ENCODE data around the gene ARHGEF7.

The ARHGEF7 gene

GRCh38 chr13:111159362-111160320, 44.5 kb downstream of the ARHGEF7 start:
- no peak for TF ChIP-seq CTCF (IDR thresholded peaks at IDR 0.05; ENCODE audit: low read depth, low read length)
- DNase-seq, result no peak
- Histone ChIP-seq H3K36me3 (no peaks in the 10 kb centered on the region), H3K4me3 (ENCODE audit: low read depth, low read length) (no peak overlapping the region), H3K27me3 (no peaks in the 10 kb centered on the region), H3K9me3 (no peaks in the 10 kb centered on the region), H3K4me1 (no peaks in the 10 kb centered on the region)

- no peak for DNase-seq
- no peaks in the 10 kb centered on the region for H3K27me3 ChIP-seq
- TF ChIP-seq CTCF (IDR thresholded peaks at IDR 0.05; ENCODE audit: low read depth, low read length), result no peak
- H3K9me3 ChIP-seq, result no peaks in the 10 kb centered on the region
- H3K36me3 ChIP-seq, result no peaks in the 10 kb centered on the region
- H3K4me1 ChIP-seq, result peaks cover 4% of the 10 kb centered on the region; the same call in 1 of the 2 replicates
- H3K4me3 ChIP-seq (ENCODE audit: low read depth, low read length), result no peak overlapping the region
Measured at GRCh38 chr13:111160648-111161047, 45.5 kb downstream of the ARHGEF7 start.

GRCh38 chr13:111161601-111162600, 46.8 kb downstream of the ARHGEF7 start:
- no peak for TF ChIP-seq CTCF (IDR thresholded peaks at IDR 0.05; ENCODE audit: low read depth, low read length)
- no peaks in the 10 kb centered on the region for H3K9me3 ChIP-seq
- H3K27me3 ChIP-seq, result no peaks in the 10 kb centered on the region
- H3K4me1 ChIP-seq, result peaks cover 5% of the 10 kb centered on the region; the same call in 1 of the 2 replicates
- no peaks in the 10 kb centered on the region for H3K36me3 ChIP-seq
- H3K4me3 ChIP-seq (ENCODE audit: low read depth, low read length), result no peak overlapping the region
- DNase-seq, result no peak

GRCh38 chr13:111165241-111166010, 50.3 kb downstream of the ARHGEF7 start:
- TF ChIP-seq CTCF (IDR thresholded peaks at IDR 0.05; ENCODE audit: low read depth, low read length), result no peak
- Histone ChIP-seq H3K27me3 (no peaks in the 10 kb centered on the region), H3K4me1 (peaks cover 5% of the 10 kb centered on the region; the same call in 1 of the 2 replicates), H3K4me3 (ENCODE audit: low read depth, low read length) (no peak overlapping the region), H3K36me3 (peaks cover 2% of the 10 kb centered on the region; the same call in 1 of the 2 replicates), H3K9me3 (no peaks in the 10 kb centered on the region)
- no peak for DNase-seq

GRCh38 chr13:111166882-111167675, 52.0 kb downstream of the ARHGEF7 start:
- H3K4me3 ChIP-seq (ENCODE audit: low read depth, low read length), result no peak overlapping the region
- no peak for DNase-seq
- H3K36me3 ChIP-seq, result peaks cover 2% of the 10 kb centered on the region; the same call in 1 of the 2 replicates
- no peaks in the 10 kb centered on the region for H3K9me3 ChIP-seq
- no peaks in the 10 kb centered on the region for H3K27me3 ChIP-seq
- H3K4me1 ChIP-seq, result peaks cover 5% of the 10 kb centered on the region; the same call in 1 of the 2 replicates
- no peak for TF ChIP-seq CTCF (IDR thresholded peaks at IDR 0.05; ENCODE audit: low read depth, low read length)

Measured in BE2C (cell line).